HG03432 (cell line): Measurements from ENCODE around the gene TAP1.
"Not testable (repeated sequence)": the region's sequence is repeated elsewhere in the genome, so short reads cannot be mapped to it uniquely, and the experiment has no call there.

Experiments used
- ATAC-seq: cut with Tn5 transposase; IDR thresholded peaks from one replicate; pipeline ENCODE4 v1.9.1; 2021; ENCODE audit warnings: mild to moderate bottlenecking, moderate library complexity; ENCODE audit not compliant: unreplicated experiment

TAP1 gene

GRCh38 chr6:32807020-32807580 is 46.4 kb downstream of the TAP1 start:
- ATAC-seq = no peak

GRCh38 chr6:32805404-32805803 is 48.1 kb downstream of the TAP1 start:
- ATAC-seq = not testable (repeated sequence)

GRCh38 chr6:32803416-32803815 is 50.1 kb downstream of the TAP1 start:
- no peak for ATAC-seq

GRCh38 chr6:32799740-32800139 is 53.8 kb downstream of the TAP1 start:
- no peak for ATAC-seq

GRCh38 chr6:32799168-32799567 is 54.3 kb downstream of the TAP1 start:
- ATAC-seq = no peak

GRCh38 chr6:32796848-32797776 is 56.4 kb downstream of the TAP1 start:
- ATAC-seq = no peak
